ENCODE measurements around the gene NXPH4. TPM values are rescaled to one million over a fixed set of nuclear protein-coding genes. Genes with fewer than 3 reads are reported as not detected.

NXPH4 gene
- total RNA-seq, 1 donor from 2014 or later = 15.1 TPM

- TF ChIP-seq, protein P1, sequence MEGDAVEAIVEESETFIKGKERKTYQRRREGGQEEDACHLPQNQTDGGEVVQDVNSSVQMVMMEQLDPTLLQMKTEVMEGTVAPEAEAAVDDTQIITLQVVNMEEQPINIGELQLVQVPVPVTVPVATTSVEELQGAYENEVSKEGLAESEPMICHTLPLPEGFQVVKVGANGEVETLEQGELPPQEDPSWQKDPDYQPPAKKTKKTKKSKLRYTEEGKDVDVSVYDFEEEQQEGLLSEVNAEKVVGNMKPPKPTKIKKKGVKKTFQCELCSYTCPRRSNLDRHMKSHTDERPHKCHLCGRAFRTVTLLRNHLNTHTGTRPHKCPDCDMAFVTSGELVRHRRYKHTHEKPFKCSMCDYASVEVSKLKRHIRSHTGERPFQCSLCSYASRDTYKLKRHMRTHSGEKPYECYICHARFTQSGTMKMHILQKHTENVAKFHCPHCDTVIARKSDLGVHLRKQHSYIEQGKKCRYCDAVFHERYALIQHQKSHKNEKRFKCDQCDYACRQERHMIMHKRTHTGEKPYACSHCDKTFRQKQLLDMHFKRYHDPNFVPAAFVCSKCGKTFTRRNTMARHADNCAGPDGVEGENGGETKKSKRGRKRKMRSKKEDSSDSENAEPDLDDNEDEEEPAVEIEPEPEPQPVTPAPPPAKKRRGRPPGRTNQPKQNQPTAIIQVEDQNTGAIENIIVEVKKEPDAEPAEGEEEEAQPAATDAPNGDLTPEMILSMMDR (conservative IDR thresholded peaks at IDR 0.05) = no peak
- no peak overlapping the region for H3K27ac Mint-ChIP-seq
Observed at GRCh38 chr12:57231276-57232021, 14.9 kb downstream of the NXPH4 start.

DNA sequence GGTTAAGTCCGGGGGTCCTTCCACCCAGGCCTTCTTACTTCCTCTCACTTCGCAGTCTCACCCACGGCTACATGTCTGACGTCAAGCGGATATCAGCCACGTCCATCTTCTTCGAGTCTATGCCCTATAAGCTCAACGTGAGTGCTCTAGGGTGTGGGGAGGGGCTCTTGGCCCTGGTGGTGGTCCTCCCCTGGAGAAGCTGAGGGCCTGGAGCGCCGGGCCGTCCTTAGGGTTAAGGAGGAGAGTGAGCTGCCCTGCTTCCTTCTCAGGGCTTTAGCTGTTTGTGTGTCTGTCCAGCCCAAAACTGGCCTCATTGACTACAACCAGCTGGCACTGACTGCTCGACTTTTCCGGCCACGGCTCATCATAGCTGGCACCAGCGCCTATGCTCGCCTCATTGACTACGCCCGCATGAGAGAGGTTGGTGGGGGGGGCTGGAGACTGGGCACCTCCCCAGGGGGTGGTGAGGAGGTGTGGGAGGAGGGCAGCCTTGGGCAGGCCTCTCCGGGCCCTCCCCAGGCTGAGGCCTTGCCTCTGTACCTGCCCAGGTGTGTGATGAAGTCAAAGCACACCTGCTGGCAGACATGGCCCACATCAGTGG lies 15.7 kb downstream of the NXPH4 start:
- TF ChIP-seq, protein P1 (conservative IDR thresholded peaks at IDR 0.05) = no peak
- peaks cover 42% of the 10 kb centered on the region for H3K4me1 Mint-ChIP-seq (ENCODE audit: unreplicated experiment)
- H3K4me3 Mint-ChIP-seq = peak overlapping the region; percentile 28
- no peak overlapping the region for H3K27ac Mint-ChIP-seq
- no peaks in the 10 kb centered on the region for H3K9me3 Mint-ChIP-seq
- H3K36me3 Mint-ChIP-seq = peaks cover 9% of the 10 kb centered on the region
- H3K27me3 Mint-ChIP-seq = peaks cover 20% of the 10 kb centered on the region
- DNase-seq (ENCODE audit: extremely low spot score, unreplicated experiment) = no peak

More at GRCh38 chr12:57231276-57232021, 14.9 kb downstream of the NXPH4 start:
- peak overlapping the region; percentile 98 for H3K4me3 Mint-ChIP-seq
- H3K36me3 Mint-ChIP-seq = peaks cover 9% of the 10 kb centered on the region
- H3K9me3 Mint-ChIP-seq = no peaks in the 10 kb centered on the region
- peaks cover 43% of the 10 kb centered on the region for H3K4me1 Mint-ChIP-seq (ENCODE audit: unreplicated experiment)
- DNase-seq (ENCODE audit: extremely low spot score, unreplicated experiment) = no peak
- H3K27me3 Mint-ChIP-seq = peaks cover 18% of the 10 kb centered on the region

DNA sequence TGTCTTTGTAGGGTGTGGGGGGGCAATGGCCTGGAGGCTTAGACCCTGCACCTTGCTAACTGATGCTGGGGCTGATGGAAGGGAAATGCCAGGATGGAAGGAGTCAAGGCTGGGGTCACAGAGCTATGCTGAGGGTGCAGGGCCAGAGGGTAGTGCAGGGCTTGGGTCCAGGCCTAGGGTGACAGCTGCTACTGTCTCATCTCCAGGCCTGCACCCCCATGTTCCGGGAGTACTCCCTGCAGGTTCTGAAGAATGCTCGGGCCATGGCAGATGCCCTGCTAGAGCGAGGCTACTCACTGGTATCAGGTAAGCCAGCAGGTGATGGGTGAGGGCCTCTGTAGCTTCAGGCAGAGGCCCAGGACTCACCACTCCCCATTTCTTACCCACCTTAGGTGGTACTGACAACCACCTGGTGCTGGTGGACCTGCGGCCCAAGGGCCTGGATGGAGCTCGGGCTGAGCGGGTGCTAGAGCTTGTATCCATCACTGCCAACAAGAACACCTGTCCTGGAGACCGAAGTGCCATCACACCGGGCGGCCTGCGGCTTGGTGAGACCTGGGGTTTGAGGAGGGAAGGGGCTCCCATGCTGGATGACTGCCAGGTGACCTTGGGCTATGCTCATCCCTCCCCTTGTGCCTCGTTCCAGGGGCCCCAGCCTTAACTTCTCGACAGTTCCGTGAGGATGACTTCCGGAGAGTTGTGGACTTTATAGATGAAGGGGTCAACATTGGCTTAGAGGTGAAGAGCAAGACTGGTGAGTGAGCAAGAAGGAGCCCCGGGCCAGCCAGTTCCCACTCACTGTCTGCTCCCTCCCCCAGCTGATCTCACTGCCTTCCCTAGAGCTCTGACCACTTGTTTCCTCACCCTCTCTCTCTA lies 17.0 kb downstream of the NXPH4 start:
- Mint-ChIP-seq H3K4me3 (peak overlapping the region; percentile 21), H3K27me3 (peaks cover 22% of the 10 kb centered on the region), H3K4me1 (ENCODE audit: unreplicated experiment) (peaks cover 43% of the 10 kb centered on the region), H3K36me3 (peaks cover 9% of the 10 kb centered on the region), H3K27ac (peak overlapping the region; percentile 12), H3K9me3 (no peaks in the 10 kb centered on the region)
- TF ChIP-seq, protein P1 (conservative IDR thresholded peaks at IDR 0.05) = no peak
- DNase-seq (ENCODE audit: extremely low spot score, unreplicated experiment) = no peak

- Mint-ChIP-seq H3K4me1 (ENCODE audit: unreplicated experiment) (peaks cover 42% of the 10 kb centered on the region), H3K4me3 (peak overlapping the region; percentile 21)
Observed at GRCh38 chr12:57234233-57234570, 17.6 kb downstream of the NXPH4 start.

DNA sequence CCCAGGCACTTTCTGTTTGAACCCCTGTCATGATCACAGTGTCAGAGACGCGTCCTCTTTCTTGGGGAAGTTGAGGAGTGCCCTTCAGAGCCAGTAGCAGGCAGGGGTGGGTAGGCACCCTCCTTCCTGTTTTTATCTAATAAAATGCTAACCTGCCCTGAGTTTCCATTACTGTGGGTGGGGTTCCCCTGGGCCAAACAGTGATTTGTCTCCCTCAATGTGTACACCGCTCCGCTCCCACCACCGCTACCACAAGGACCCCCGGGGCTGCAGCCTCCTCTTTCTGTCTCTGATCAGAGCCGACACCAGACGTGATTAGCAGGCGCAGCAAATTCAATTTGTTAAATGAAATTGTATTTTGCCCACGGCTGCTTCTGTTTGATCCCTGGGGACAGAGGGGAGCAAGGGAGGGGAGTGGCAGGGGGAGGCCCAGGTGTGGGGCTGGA lies 18.0 kb downstream of the NXPH4 start:
- peaks cover 9% of the 10 kb centered on the region for H3K36me3 Mint-ChIP-seq
- H3K27me3 Mint-ChIP-seq = peaks cover 30% of the 10 kb centered on the region
- DNase-seq (ENCODE audit: extremely low spot score, unreplicated experiment) = no peak
- no peaks in the 10 kb centered on the region for H3K9me3 Mint-ChIP-seq
- peaks cover 41% of the 10 kb centered on the region for H3K4me1 Mint-ChIP-seq (ENCODE audit: unreplicated experiment)
- H3K4me3 Mint-ChIP-seq = peak overlapping the region; percentile 21
- H3K27ac Mint-ChIP-seq = peak overlapping the region; percentile 12
- TF ChIP-seq, protein P1 (conservative IDR thresholded peaks at IDR 0.05) = no peak

More at GRCh38 chr12:57234233-57234570, 17.6 kb downstream of the NXPH4 start:
- peak overlapping the region; percentile 12 for H3K27ac Mint-ChIP-seq
- TF ChIP-seq, protein P1 (conservative IDR thresholded peaks at IDR 0.05) = no peak
- peaks cover 9% of the 10 kb centered on the region for H3K36me3 Mint-ChIP-seq
- DNase-seq (ENCODE audit: extremely low spot score, unreplicated experiment) = no peak
- H3K9me3 Mint-ChIP-seq = no peaks in the 10 kb centered on the region
- peaks cover 26% of the 10 kb centered on the region for H3K27me3 Mint-ChIP-seq

Data from type B pancreatic cell (in vitro differentiated cells).